AG04449 (cell line): ENCODE data around the gene TSPAN1.

ENCODE experiments used
- CTCF ChIA-PET: fragments of 350-600 bp; formaldehyde crosslinking; extraction: SDS; loops from one replicate; lab custom pipeline; 2021; ENCODE audit warnings: antibody characterized with exemption; lab: Yijun Ruan, JAX
- POLR2A ChIA-PET: fragments of 400-600, 350-600 bp; formaldehyde crosslinking; extraction: SDS; loops from one replicate; lab custom pipeline; 2020; ENCODE audit warnings: antibody characterized with exemption, inconsistent platforms; lab: Yijun Ruan, JAX
- DNase-seq: peaks from one replicate; pipeline ENCODE4 v3.0.0-alpha.2; 2010; ENCODE audit warnings: low read depth, low spot score
- H3K4me3 ChIP-seq: 2 replicates; pipeline ENCODE4 v1.5.1; 2011; ENCODE audit warnings: low read depth, mild to moderate bottlenecking, control low read depth, low read length
- TF ChIP-seq, protein P1 (sequence below): IDR thresholded peaks from one replicate; pipeline ENCODE4 v1.5.1; 2011; ENCODE audit warnings: mild to moderate bottlenecking, moderate library complexity, low read length, control low read depth, inconsistent platforms; ENCODE audit not compliant: insufficient read depth; ENCODE audit errors: missing control alignments

The TSPAN1 gene

DNA sequence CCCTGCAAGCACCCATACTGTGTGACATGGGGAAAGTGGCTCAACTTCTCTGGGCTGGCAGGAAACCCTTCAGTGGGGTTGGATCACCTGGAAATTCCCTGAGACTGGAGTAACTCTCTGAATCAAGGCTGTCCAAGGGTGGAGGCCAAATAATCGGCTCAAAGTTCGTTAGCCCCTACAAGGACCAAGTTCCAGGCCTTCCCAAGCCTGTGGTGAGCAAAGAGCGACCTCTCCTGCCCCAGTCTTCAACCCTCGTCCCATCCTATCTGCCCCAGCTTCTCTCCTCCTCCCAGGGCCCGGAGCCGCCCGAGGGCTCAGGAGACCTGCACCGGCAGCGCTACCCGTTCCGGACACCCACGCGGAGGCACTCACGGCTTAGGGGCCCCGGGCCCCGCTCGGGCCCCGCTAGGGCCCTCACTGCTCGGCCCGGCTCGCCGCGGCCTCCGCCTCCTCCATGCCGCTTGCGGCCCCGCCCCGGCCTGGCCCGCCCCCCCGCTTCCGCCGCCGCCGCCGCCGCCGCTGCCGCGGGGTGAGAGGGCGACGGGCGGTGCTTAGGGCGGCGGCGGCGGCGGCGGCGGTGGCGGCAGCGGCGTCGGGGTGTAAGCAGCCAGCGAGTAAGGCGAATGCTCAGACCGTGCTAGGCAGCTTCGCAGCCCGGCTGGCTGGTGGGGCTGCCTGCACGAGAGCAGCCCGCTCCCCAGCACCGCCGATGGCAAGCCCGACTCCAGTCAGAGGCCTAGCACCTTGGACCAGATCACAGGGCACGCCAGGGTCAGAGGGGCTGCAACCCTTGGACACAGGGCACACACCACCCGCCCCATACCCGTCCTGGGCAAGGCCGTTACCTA, 23.3 kb downstream of the TSPAN1 start, which contains the start of gene POMGNT1:
POMGNT1 (minus strand) TSS at position 471 of the 848 bp plus-strand sequence. CDS start 613 bp downstream, outside the sequence.
- TF ChIP-seq, protein P1, sequence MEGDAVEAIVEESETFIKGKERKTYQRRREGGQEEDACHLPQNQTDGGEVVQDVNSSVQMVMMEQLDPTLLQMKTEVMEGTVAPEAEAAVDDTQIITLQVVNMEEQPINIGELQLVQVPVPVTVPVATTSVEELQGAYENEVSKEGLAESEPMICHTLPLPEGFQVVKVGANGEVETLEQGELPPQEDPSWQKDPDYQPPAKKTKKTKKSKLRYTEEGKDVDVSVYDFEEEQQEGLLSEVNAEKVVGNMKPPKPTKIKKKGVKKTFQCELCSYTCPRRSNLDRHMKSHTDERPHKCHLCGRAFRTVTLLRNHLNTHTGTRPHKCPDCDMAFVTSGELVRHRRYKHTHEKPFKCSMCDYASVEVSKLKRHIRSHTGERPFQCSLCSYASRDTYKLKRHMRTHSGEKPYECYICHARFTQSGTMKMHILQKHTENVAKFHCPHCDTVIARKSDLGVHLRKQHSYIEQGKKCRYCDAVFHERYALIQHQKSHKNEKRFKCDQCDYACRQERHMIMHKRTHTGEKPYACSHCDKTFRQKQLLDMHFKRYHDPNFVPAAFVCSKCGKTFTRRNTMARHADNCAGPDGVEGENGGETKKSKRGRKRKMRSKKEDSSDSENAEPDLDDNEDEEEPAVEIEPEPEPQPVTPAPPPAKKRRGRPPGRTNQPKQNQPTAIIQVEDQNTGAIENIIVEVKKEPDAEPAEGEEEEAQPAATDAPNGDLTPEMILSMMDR, result peak; percentile 16
- DNase-seq, result no peak
- CTCF ChIA-PET, result interaction anchor here (0.9 to 11.3 kb wide), 6 partner anchors 15 to 186 kb away, joined by 3 to 102 read pairs (median 6); no protein-coding TSS in a partner anchor
- H3K4me3 ChIP-seq, result peak within 1 kb of the TSS; percentile 86
- POLR2A ChIA-PET, result interaction anchor here (0.5 to 1.4 kb wide), 3 partner anchors 9 to 66 kb away, joined by 3 to 8 read pairs (median 3); partner anchors contain the start of gene PIK3R3

DNA sequence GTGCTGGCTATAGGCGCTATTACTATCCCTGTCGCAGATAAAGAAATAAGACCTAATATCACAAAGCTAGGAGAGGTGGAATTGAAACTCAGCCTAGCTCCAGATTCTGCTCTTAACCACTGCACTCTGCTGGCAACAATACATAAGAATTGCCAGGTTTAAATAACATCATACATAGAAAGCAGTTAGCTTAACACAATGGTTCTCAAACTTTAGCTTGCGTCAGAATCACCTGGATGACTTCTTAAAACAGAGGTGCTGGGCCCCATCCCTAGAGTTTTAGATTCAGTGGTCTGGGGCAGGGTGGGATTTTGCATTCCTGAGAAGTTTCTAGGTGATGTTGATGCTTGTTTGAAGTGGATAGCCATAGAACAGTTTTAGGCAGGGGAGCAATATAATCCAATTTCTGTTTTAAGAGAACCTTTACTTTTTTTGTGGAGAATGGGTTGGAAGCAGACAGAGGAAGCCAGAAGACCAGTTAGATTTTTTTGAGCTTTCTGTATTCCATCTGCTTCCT, 24.4 kb downstream of the TSPAN1 start:
- TF ChIP-seq, protein P1, result no peak
- ChIA-PET POLR2A (interaction anchor here (0.5 kb wide), 1 partner anchor 10 kb away, joined by 3 read pairs; no protein-coding TSS in a partner anchor), CTCF (interaction anchor here (0.7 to 11.3 kb wide), 7 partner anchors 11 to 163 kb away, joined by 3 to 102 read pairs (median 4); no protein-coding TSS in a partner anchor)

DNA sequence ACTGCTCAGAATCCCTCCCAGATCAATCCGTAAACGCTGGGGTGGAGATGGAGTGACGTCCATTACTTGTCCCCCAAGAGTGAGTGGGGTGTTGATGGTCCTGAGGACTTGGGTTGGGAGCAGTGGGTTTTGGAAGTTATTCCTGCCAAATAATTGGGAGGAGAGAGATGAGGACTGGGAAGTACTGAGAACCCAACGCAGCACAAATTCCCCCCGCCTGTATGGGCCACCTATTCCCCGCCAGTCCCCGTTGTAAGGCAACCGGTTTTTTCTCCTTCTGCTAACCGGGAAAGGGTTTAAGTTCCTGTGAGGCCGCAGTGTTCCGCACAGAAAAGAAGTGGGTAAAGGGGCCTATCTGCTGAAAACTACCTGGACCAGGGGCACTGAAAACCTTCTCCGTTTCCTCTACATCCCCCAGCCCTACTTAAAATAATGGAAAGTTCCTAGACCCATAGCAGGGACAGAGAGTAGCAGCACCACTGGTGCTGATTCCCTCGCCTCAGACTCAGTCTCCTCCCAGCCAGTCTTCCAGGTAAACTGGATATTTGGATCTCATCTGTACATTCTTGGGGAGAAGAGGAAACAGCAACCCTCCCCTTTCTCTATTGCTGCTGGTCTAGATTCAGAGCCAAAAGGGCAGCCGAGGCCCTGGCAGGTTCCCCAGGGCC, 29.0 kb downstream of the TSPAN1 start:
- POLR2A ChIA-PET, result interaction anchor here (2.0 kb wide), 1 partner anchor 22 kb away, joined by 11 read pairs; no protein-coding TSS in a partner anchor
- no peak for DNase-seq
- CTCF ChIA-PET, result interaction anchor here (0.9 to 11.3 kb wide), 3 partner anchors 20 to 164 kb away, joined by 3 to 102 read pairs (median 3); no protein-coding TSS in a partner anchor
- peak overlapping the region; percentile 87 for H3K4me3 ChIP-seq
- TF ChIP-seq, protein P1, result no peak

More for the DNA sequence above, 24.4 kb downstream of the TSPAN1 start:
- peak overlapping the region; percentile 1 for H3K4me3 ChIP-seq
- DNase-seq, result no peak

GRCh38 chr1:46204406-46204742, 29.5 kb downstream of the TSPAN1 start:
- no peak for DNase-seq
- CTCF ChIA-PET, result interaction anchor here (11.3 kb wide), 1 partner anchor 19 kb away, joined by 102 read pairs; no protein-coding TSS in a partner anchor
- TF ChIP-seq, protein P1, result no peak
- H3K4me3 ChIP-seq, result peak overlapping the region; percentile 87
- POLR2A ChIA-PET, result no interaction called here

DNA sequence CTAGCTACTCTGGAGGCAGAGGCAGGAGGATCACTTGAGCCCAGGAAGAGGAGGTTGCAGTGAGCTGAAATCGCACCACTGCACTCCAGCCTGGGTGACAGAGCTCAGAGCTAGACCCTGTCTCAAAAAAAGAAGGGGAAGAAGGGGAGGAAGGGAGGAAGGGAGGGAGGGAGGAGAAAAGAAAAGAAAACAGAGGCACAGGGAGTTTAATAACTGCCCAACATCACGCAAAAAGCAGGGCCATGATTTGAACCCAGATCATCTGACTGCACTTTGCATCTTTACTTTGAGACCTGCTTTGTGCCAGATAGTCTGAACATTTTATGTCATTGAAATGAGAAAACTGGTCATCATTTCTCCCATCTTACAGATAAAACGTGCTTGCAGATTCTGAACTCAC, 30.3 kb downstream of the TSPAN1 start:
- POLR2A ChIA-PET, result no interaction called here
- CTCF ChIA-PET, result interaction anchor here (11.3 kb wide), 1 partner anchor 18 kb away, joined by 102 read pairs; no protein-coding TSS in a partner anchor
- no peak overlapping the region for H3K4me3 ChIP-seq
- TF ChIP-seq, protein P1, result no peak
- no peak for DNase-seq
